ENCODE results near the gene HOXB4. TPM values are rescaled to one million over a fixed set of nuclear protein-coding genes. Genes with fewer than 3 reads are reported as not detected.

The HOXB4 gene
- total RNA-seq, 1 experiment from 2014 or later: 11.3 TPM

DNA sequence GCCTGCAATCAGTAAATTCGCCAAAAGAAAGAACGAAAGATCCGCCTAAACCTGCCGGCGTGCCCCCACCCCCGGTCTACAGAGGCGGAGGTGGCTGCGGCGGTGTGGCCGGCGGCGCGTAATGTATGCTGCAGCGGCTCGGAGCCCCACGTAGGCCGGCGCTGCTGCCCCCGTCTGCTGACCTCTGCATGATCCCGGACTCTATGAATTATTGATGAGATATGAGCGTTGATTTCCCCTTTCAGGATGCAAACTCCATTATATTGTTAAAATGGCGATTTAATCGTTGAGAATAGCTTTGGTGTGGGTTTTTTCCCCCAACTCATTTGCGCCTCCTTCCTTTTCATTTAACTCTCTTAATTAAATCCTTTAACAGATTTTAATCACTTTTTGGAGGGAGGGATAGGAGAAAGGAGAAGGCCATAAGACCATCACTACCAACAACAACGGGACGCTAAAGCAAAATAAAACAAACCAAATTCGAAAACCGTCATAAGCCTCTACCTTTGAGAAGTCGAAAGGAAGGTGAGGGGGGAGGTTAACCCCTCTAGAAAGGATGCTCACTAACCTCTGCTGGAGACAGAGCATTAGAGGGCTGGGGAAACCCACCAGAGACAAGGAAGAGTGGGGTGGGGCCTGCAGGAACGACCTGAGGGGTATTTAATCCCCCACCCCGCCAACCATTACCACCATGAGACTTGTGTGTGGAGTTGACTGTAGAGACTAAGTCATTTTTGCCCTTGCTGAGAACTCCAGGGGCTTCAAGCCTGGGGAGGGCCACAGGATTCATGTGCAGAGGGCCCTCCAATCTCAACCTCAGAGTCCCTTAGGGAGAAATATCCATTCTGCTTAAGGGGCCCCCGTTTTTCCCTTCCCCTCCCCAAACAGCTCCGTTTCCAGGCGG is 8.5 kb upstream of the HOXB4 start:
- DNase-seq (ENCODE audit: low read depth, low spot score): no peak
- Histone ChIP-seq H3K4me2 (ENCODE audit: low read length) (peak overlapping the region; percentile 98), H3K9me2 (ENCODE audit: insufficient read depth) (no peaks in the 10 kb centered on the region), H2AFZ (ENCODE audit: low read depth, low read length, poor library complexity, severe bottlenecking) (no peak overlapping the region), H3K36me3 (ENCODE audit: control insufficient read depth in 1 of 2, insufficient read depth in 2 of 2, low read length in 2 of 2) (no peaks in the 10 kb centered on the region), H3K4me3 (replicated peaks in 1 of 2; ENCODE audit: low read depth in 1 of 2, low read length in 2 of 2) (peak overlapping the region; percentile 74 to 76), H3K79me2 (ENCODE audit: insufficient read depth, low read length) (peaks cover 63% of the 10 kb centered on the region), H3K4me1 (ENCODE audit: control insufficient read depth in 1 of 2, insufficient read depth in 2 of 2, low read length in 2 of 2) (peaks cover 22 to 71% of the 10 kb centered on the region in 2 experiments), H3K9me3 (ENCODE audit: control insufficient read depth in 1 of 2, insufficient read depth in 1 of 2, low read depth in 1 of 2, low read length in 2 of 2) (no peaks in the 10 kb centered on the region), H3K27me3 (ENCODE audit: insufficient read depth, low read length) (no peaks in the 10 kb centered on the region), H3K27ac (ENCODE audit: low read depth, low read length) (peak overlapping the region; percentile 91), H4K20me1 (ENCODE audit: insufficient read depth) (no peaks in the 10 kb centered on the region), H3K9ac (ENCODE audit: low read length) (peak overlapping the region; percentile 63)
- intact Hi-C loops (cut with micrococcal nuclease): no loop called here
- BruUV-seq (replicated peaks): no TSS peak
- ChIA-PET POLR2A (interaction anchor here (1.1 kb wide), 1 partner anchor 342 kb away, joined by 3 read pairs; no protein-coding TSS in a partner anchor), CTCF (interaction anchor here (0.7 to 1.4 kb wide), 6 partner anchors 10 to 371 kb away, joined by 3 to 5 read pairs (median 4); no protein-coding TSS in a partner anchor), RAD21 (ENCODE audit: low non-redundant PET in 1 of 2, low total read pairs in 2 of 2, uncharacterized antibody in 2 of 2, unreplicated experiment in 2 of 2) (interaction anchor here in 1 of 2 experiments (1.7 kb wide), 1 partner anchor 250 kb away, joined by 4 read pairs; no protein-coding TSS in a partner anchor)
- TF ChIP-seq POLR2AphosphoS5 (IDR thresholded peaks at IDR 0.05; ENCODE audit: low read depth, low read length) (no peak), EGR1 (IDR thresholded peaks at IDR 0.05; ENCODE audit: low read depth) (peak; percentile 37; the same call in 1 of the 2 replicates)
- no peak for ATAC-seq

- peaks cover 27 to 78% of the 10 kb centered on the region in 2 experiments for H3K4me1 ChIP-seq (ENCODE audit: control insufficient read depth in 1 of 2, insufficient read depth in 2 of 2, low read length in 2 of 2)
- DNase-seq (ENCODE audit: low read depth, low spot score) (no peak), ATAC-seq (no peak)
- H3K9me3 ChIP-seq (ENCODE audit: control insufficient read depth in 1 of 2, insufficient read depth in 1 of 2, low read depth in 1 of 2, low read length in 2 of 2): no peaks in the 10 kb centered on the region
- H3K9ac ChIP-seq (ENCODE audit: low read length): peak overlapping the region; percentile 63
- H3K9me2 ChIP-seq (ENCODE audit: insufficient read depth): no peaks in the 10 kb centered on the region
- H3K4me3 ChIP-seq (replicated peaks in 1 of 2; ENCODE audit: low read depth in 1 of 2, low read length in 2 of 2): peak overlapping the region; percentile 74 to 76
- H3K27ac ChIP-seq (ENCODE audit: low read depth, low read length): peak overlapping the region; percentile 91
- H3K4me2 ChIP-seq (ENCODE audit: low read length): peak overlapping the region; percentile 98
- ChIA-PET RAD21 (ENCODE audit: low non-redundant PET in 1 of 2, low total read pairs in 2 of 2, uncharacterized antibody in 2 of 2, unreplicated experiment in 2 of 2) (no interaction called here), CTCF (interaction anchor here (0.8 to 1.6 kb wide), 2 partner anchors 232 to 321 kb away, joined by 3 to 4 read pairs; no protein-coding TSS in a partner anchor), POLR2A (no interaction called here)
- peaks cover 79% of the 10 kb centered on the region for H3K79me2 ChIP-seq (ENCODE audit: insufficient read depth, low read length)
- no peaks in the 10 kb centered on the region for H4K20me1 ChIP-seq (ENCODE audit: insufficient read depth)
- BruUV-seq (replicated peaks): TSS peak; percentile 29
- no peaks in the 10 kb centered on the region for H3K36me3 ChIP-seq (ENCODE audit: control insufficient read depth in 1 of 2, insufficient read depth in 2 of 2, low read length in 2 of 2)
- H2AFZ ChIP-seq (ENCODE audit: low read depth, low read length, poor library complexity, severe bottlenecking): no peak overlapping the region
- no peaks in the 10 kb centered on the region for H3K27me3 ChIP-seq (ENCODE audit: insufficient read depth, low read length)
- TF ChIP-seq FOSL1 (IDR thresholded peaks at IDR 0.05; ENCODE audit: low read depth) (no peak), CBX3 (IDR thresholded peaks at IDR 0.05; ENCODE audit: low read depth) (no peak), POLR2AphosphoS5 (IDR thresholded peaks at IDR 0.05; ENCODE audit: low read depth, low read length) (no peak), YY1 (IDR thresholded peaks at IDR 0.05; ENCODE audit: extremely low read depth, insufficient replicate concordance, low read depth, low read length) (no peak), TCF7L2 (IDR thresholded peaks at IDR 0.05; ENCODE audit: borderline replicate concordance, extremely low read depth, insufficient read depth, insufficient read length) (no peak), ATF3 (IDR thresholded peaks at IDR 0.05) (no peak)
- TF ChIP-seq, protein P1, sequence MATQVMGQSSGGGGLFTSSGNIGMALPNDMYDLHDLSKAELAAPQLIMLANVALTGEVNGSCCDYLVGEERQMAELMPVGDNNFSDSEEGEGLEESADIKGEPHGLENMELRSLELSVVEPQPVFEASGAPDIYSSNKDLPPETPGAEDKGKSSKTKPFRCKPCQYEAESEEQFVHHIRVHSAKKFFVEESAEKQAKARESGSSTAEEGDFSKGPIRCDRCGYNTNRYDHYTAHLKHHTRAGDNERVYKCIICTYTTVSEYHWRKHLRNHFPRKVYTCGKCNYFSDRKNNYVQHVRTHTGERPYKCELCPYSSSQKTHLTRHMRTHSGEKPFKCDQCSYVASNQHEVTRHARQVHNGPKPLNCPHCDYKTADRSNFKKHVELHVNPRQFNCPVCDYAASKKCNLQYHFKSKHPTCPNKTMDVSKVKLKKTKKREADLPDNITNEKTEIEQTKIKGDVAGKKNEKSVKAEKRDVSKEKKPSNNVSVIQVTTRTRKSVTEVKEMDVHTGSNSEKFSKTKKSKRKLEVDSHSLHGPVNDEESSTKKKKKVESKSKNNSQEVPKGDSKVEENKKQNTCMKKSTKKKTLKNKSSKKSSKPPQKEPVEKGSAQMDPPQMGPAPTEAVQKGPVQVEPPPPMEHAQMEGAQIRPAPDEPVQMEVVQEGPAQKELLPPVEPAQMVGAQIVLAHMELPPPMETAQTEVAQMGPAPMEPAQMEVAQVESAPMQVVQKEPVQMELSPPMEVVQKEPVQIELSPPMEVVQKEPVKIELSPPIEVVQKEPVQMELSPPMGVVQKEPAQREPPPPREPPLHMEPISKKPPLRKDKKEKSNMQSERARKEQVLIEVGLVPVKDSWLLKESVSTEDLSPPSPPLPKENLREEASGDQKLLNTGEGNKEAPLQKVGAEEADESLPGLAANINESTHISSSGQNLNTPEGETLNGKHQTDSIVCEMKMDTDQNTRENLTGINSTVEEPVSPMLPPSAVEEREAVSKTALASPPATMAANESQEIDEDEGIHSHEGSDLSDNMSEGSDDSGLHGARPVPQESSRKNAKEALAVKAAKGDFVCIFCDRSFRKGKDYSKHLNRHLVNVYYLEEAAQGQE (IDR thresholded peaks at IDR 0.05; ENCODE audit: low read depth): no peak
- intact Hi-C loops (cut with micrococcal nuclease): no loop called here
Measured at GRCh38 chr17:48584223-48584741, 6.1 kb upstream of the HOXB4 start.
